ENCODE results near the gene PSMD3.
"Not testable (repeated sequence)": the region's sequence is repeated elsewhere in the genome, so short reads cannot be mapped to it uniquely, and the experiment has no call there.

PSMD3 gene

DNA sequence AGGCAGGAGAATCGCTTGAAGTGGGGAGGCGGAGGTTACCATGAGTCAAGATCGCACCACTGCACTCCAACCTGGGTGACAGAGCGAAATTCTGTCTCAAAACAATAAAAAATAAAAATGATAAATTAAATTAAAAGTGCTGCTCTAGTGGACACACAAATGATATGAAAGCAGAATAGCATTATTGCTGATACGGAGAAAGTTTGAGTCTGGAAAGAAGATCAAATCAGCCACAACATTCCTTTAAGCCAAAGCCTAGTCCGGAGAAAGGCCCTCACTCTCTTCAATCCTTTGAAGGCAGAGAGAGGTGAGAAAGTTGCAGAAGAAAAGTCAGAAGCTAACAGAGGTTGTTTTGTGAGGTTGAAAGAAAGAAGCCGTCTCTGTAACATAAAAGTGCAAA is 19.6 kb downstream of the PSMD3 start:
- in situ Hi-C loops (cut with MboI; ENCODE audit: low pct_unique_long_range_greater_than_20kb, low sequenced_read_pairs, unreplicated experiment): no loop called here
- no peak for DNase-seq (ENCODE audit: low spot score)
- TF ChIP-seq, protein P1, sequence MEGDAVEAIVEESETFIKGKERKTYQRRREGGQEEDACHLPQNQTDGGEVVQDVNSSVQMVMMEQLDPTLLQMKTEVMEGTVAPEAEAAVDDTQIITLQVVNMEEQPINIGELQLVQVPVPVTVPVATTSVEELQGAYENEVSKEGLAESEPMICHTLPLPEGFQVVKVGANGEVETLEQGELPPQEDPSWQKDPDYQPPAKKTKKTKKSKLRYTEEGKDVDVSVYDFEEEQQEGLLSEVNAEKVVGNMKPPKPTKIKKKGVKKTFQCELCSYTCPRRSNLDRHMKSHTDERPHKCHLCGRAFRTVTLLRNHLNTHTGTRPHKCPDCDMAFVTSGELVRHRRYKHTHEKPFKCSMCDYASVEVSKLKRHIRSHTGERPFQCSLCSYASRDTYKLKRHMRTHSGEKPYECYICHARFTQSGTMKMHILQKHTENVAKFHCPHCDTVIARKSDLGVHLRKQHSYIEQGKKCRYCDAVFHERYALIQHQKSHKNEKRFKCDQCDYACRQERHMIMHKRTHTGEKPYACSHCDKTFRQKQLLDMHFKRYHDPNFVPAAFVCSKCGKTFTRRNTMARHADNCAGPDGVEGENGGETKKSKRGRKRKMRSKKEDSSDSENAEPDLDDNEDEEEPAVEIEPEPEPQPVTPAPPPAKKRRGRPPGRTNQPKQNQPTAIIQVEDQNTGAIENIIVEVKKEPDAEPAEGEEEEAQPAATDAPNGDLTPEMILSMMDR (IDR thresholded peaks at IDR 0.05; ENCODE audit: extremely low read depth, insufficient read depth, missing control alignments): no peak

DNA sequence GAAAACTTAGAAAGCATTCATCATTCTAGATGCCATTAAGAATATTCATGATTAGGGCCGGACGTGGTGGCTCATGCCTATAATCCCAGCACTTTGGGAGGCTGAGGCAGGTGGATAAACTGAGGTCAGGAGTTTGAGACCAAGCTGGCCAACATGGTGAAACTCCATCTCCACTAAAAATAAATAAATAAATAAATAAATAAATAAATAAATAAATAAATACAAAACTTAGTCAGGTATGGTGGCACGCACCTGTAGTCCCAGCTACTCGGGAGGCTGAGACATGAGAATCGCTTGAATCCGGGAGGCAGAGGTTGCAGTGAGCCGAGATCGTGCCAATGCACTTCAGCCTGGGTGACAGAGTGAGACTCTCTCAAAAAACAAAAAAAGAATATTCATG is 20.7 kb downstream of the PSMD3 start:
- in situ Hi-C loops (cut with MboI; ENCODE audit: low pct_unique_long_range_greater_than_20kb, low sequenced_read_pairs, unreplicated experiment); DNase-seq (ENCODE audit: low spot score): not testable (repeated sequence)

DNA sequence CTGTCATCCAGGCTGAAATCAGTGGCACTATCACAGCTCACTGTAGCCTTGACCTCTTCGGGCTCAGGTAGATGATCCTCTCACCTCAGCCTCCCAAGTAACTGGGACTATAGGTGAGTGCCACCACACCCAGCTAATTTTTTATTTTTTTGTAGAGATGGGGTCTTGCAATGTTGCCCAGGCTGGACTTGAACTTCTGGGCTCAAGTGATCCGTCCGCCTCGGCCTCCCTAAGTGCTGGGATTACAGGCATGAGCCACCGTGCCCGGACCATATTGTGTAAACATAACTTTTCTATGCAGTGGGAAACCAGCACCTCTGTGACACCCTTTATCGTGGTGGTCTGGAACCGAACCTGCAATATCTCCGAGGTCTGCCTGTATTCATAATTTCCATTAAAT is 23.5 kb downstream of the PSMD3 start:
- TF ChIP-seq, protein P1 (IDR thresholded peaks at IDR 0.05; ENCODE audit: extremely low read depth, insufficient read depth, missing control alignments): no peak
- in situ Hi-C loops (cut with MboI; ENCODE audit: low pct_unique_long_range_greater_than_20kb, low sequenced_read_pairs, unreplicated experiment): no loop called here
- no peak for DNase-seq (ENCODE audit: low spot score)

DNA sequence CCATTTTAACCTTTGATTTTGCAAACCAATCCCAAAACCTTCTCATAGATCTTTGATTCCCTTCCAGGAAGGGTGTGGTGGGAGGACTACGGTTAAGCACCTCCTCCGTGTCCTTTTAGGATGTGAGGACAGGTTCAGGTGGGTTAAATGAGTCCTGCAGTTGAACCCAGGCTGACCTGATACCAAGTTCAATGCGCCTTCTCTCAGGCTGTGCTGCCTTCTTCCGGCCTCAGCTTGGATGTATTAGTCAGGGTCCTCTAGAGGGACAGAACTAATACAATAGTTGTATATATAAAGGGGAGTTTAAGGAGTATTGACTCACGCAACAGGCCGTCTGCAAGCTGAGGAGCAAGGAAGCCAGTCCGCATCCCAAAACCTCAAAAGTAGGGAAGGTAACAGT is 24.1 kb downstream of the PSMD3 start:
- in situ Hi-C loops (cut with MboI; ENCODE audit: low pct_unique_long_range_greater_than_20kb, low sequenced_read_pairs, unreplicated experiment): no loop called here
- TF ChIP-seq, protein P1 (IDR thresholded peaks at IDR 0.05; ENCODE audit: extremely low read depth, insufficient read depth, missing control alignments): no peak
- DNase-seq (ENCODE audit: low spot score): no peak

DNA sequence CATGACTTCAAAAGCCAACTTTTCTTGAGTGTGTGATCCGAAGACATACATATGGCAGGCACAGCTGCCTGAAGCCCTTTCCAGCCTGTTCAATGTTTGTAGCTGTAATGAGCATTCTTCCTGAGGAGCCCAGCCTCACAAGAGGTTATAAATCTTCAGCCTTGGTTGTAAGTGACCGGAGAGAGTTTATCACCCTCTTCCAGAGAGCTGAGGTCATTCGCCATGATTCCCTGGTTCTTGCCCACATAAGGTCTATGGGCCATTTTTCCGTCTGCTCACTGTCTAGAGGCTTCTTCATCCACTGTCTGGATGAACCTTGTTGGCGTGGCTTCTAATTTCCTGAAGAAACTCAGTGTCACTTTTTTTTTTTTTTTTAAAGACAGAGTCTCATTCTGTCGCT is 24.9 kb downstream of the PSMD3 start:
- in situ Hi-C loops (cut with MboI; ENCODE audit: low pct_unique_long_range_greater_than_20kb, low sequenced_read_pairs, unreplicated experiment): no loop called here
- TF ChIP-seq, protein P1 (IDR thresholded peaks at IDR 0.05; ENCODE audit: extremely low read depth, insufficient read depth, missing control alignments): no peak
- no peak for DNase-seq (ENCODE audit: low spot score)

DNA sequence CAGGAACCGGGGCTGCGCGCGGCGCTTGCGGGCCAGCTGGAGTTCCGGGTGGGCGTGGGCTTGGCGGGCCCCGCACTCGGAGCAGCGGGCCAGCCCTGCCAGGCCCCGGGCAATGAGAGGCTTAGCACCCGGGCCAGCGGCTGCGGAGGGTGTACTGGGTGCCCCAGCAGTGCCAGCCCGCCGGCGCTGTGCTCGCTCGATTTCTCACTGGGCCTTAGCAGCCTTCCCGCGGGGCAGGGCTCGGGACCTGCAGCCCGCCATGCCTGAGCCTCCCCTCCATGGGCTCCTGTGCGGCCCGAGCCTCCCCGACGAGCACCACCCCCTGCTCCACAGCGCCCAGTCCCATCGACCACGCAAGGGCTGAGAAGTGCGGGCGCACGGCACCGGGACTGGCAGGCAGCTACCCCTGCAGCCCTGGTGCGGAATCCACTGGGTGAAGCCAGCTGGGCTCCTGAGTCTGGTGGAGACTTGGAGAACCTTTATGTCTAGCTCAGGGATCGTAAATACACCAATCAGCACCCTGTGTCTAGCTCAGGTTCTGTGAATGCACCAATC is 30.4 kb downstream of the PSMD3 start:
- in situ Hi-C loops (cut with MboI; ENCODE audit: low pct_unique_long_range_greater_than_20kb, low sequenced_read_pairs, unreplicated experiment); DNase-seq (ENCODE audit: low spot score): not testable (repeated sequence)

DNA sequence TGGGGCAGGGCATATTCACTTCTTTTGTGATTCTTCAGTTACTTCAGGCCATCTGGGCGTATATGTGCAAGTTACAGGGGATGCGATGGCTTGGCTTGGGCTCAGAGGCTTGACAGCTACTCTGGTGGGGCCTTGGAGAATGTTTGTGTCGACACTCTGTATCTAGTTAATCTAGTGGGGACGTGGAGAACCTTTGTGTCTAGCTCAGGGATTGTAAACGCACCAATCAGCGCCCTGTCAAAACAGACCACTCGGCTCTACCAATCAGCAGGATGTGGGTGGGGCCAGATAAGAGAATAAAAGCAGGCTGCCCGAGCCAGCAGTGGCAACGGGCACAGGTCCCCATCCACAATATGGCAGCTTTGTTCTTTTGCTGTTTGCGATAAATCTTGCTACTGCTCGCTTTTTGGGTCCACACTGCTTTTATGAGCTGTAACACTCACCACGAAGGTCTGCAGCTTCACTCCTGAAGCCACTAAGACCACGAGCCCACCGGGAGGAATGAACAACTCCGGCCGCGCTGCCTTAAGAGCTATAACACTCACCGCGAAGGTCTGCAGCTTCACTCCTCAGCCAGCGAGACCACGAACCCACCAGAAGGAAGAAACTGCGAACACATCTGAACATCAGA is 31.5 kb downstream of the PSMD3 start:
- DNase-seq (ENCODE audit: low spot score); in situ Hi-C loops (cut with MboI; ENCODE audit: low pct_unique_long_range_greater_than_20kb, low sequenced_read_pairs, unreplicated experiment): not testable (repeated sequence)

DNA sequence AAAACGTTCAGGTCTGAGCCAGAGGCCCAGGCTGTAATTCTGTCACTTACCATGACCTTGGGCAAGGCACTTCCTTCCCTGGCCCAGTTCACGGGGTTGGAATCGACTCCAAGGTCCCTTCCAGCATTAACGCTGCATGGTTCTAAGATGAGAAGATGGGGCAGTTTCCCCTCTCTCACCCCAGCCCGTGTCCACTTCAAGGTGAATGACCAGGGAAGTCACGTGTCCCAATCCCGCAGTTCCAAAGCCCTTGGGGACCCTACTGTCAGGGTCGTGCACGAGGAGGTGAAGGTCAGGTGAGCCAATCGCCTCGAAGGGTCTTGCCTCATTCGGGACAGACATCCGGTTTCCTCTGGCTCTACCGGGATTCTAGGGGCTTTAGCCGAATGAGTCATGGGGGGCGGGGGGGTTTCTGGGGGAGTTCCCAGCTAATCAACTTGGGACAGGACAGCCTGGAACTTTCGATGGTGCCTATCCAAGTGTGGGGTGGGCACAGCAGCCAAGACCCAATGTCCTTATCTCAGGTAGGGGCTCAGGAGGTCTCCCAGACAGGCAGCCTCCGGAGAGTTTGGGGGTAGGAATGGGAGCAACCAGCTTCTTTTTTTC is 33.9 kb downstream of the PSMD3 start:
- in situ Hi-C loops (cut with MboI; ENCODE audit: low pct_unique_long_range_greater_than_20kb, low sequenced_read_pairs, unreplicated experiment): no loop called here
- no peak for DNase-seq (ENCODE audit: low spot score)

More for the DNA sequence above, 33.9 kb downstream of the PSMD3 start:
- TF ChIP-seq, protein P1 (IDR thresholded peaks at IDR 0.05; ENCODE audit: extremely low read depth, insufficient read depth, missing control alignments): no peak

Measured in GM13977 (cell line).